Lower leg skin (tissue), 3 donors: ENCODE data around the gene CCDC27.

Experiments
- CTCF ChIP-seq, 3 donors: fragments of 450-650 bp; IDR thresholded peaks; one replicate each; pipeline ENCODE4 v1.5.1; 2016; ENCODE audit warnings: antibody characterized with exemption in 3 of 3, mild to moderate bottlenecking in 3 of 3, moderate library complexity in 2 of 3
- POLR2A ChIP-seq, 2 donors: fragments of 450-650 bp; IDR thresholded peaks; one replicate each; pipeline ENCODE4 v1.6.1; 2016 to 2017; ENCODE audit warnings: antibody characterized with exemption in 2 of 2, mild to moderate bottlenecking in 1 of 2, moderate library complexity in 1 of 2

GRCh38 chr1:3778590-3779264, 26.5 kb downstream of the CCDC27 start:
- TF ChIP-seq CTCF (IDR thresholded peaks at IDR 0.05): no peak
- no peak for TF ChIP-seq POLR2A (IDR thresholded peaks at IDR 0.05)
